Bronchial epithelial cell (primary cell): ENCODE measurements around the gene CACFD1. TPM values are rescaled to one million over a fixed set of nuclear protein-coding genes. Genes with fewer than 3 reads are reported as not detected.

Source experiments
- DNase-seq: peaks from one replicate; pipeline ENCODE4 v3.0.0-alpha.2; 2010; ENCODE audit warnings: low read depth
- FAIRE-seq: peaks from 2 replicates; lab custom pipeline; 2011; peaks lifted over from hg19 to GRCh38; lab: Jason Lieb, UNC
- H3K27me3 ChIP-seq: 2 replicates; pipeline ENCODE4 v1.5.1; 2011; ENCODE audit warnings: low read length; ENCODE audit not compliant: control insufficient read depth, insufficient read depth
- H3K36me3 ChIP-seq: 2 replicates; pipeline ENCODE4 v1.5.1; 2011; ENCODE audit warnings: low read length; ENCODE audit not compliant: control insufficient read depth, insufficient read depth
- H3K4me3 ChIP-seq: 2 replicates; pipeline ENCODE4 v1.5.1; 2011; ENCODE audit warnings: mild to moderate bottlenecking, low read depth, low read length, control low read depth
- CTCF ChIP-seq: IDR thresholded peaks from 2 replicates; pipeline ENCODE4 v1.5.1; 2011; ENCODE audit warnings: mild to moderate bottlenecking, moderate library complexity, low read length, control low read depth, inconsistent platforms; ENCODE audit not compliant: insufficient read depth, severe bottlenecking
- total RNA-seq: library from RNA; depleted of rRNA; stranded (reverse); fragments of >200 nt; gene quantifications from 2 replicates; pipeline ENCODE4 v1.2.1, GENCODE V29; 2014

CACFD1 gene
- 5.5 and 9.2 TPM in 2 replicates for total RNA-seq

- no peak for FAIRE-seq
- no peak for TF ChIP-seq CTCF
- Histone ChIP-seq H3K36me3 (no peaks in the 10 kb centered on the region), H3K27me3 (no peaks in the 10 kb centered on the region), H3K4me3 (peak within 1 kb of the TSS; percentile 82)
- DNase-seq: peak; percentile 83
Measured at GRCh38 chr9:133459476-133460404, at the start of gene CACFD1. CACFD1 (plus strand) TSS chr9:133459978; CDS start chr9:133460067, 89 bp downstream.

GRCh38 chr9:133415170-133415569 is 44.6 kb upstream of the CACFD1 start:
- Histone ChIP-seq H3K27me3 (no peaks in the 10 kb centered on the region), H3K36me3 (peaks cover 20% of the 10 kb centered on the region), H3K4me3 (no peak overlapping the region)
- no peak for TF ChIP-seq CTCF
- DNase-seq (no peak), FAIRE-seq (no peak)

GRCh38 chr9:133417541-133418461 is 42.0 kb upstream of the CACFD1 start, which contains the start of gene REXO4:
REXO4 (minus strand) TSS chr9:133418010; CDS start chr9:133417844, 166 bp downstream.
- FAIRE-seq: no peak
- H3K4me3 ChIP-seq: peak within 1 kb of the TSS; percentile 72
- peaks cover 7% of the 10 kb centered on the region for H3K36me3 ChIP-seq
- TF ChIP-seq CTCF: no peak
- H3K27me3 ChIP-seq: no peaks in the 10 kb centered on the region
- DNase-seq: peak; percentile 54

GRCh38 chr9:133419005-133419404 is 40.8 kb upstream of the CACFD1 start:
- Histone ChIP-seq H3K4me3 (no peak overlapping the region), H3K27me3 (no peaks in the 10 kb centered on the region), H3K36me3 (peaks cover 6% of the 10 kb centered on the region)
- no peak for FAIRE-seq
- TF ChIP-seq CTCF: no peak
- DNase-seq: peak; percentile 33

- DNase-seq: no peak
- Histone ChIP-seq H3K4me3 (no peak overlapping the region), H3K27me3 (no peaks in the 10 kb centered on the region), H3K36me3 (peaks cover 2% of the 10 kb centered on the region)
- no peak for TF ChIP-seq CTCF
- no peak for FAIRE-seq
Measured at GRCh38 chr9:133420392-133420827, 39.4 kb upstream of the CACFD1 start.
